Psoas muscle (tissue), 8 donors: ENCODE data around the gene PMM2. TPM values are rescaled to one million over a fixed set of nuclear protein-coding genes. Genes with fewer than 3 reads are reported as not detected.

ENCODE experiments used
- ATAC-seq, 4 donors: fragments of 200-7000 bp; cut with Tn5 transposase; one replicate each; pipeline ENCODE4 v1.9.1; 2020; ENCODE audit warnings: moderate library complexity in 3 of 4, mild to moderate bottlenecking in 2 of 4
- DNase-seq, 2 donors: peaks; one replicate each; pipeline ENCODE4 v3.0.0-alpha.2; 2020
- H3K27ac ChIP-seq: fragments of 200-600 bp; one replicate; pipeline ENCODE4 v1.8.0; 2022
- H3K27me3 ChIP-seq, 3 donors: fragments of 200-600 bp in 1 of 3; one replicate each; pipeline versions ENCODE4 v1.6.1 to v1.8.0; 2013 to 2022; ENCODE audit warnings: low read length in 2 of 3, mild to moderate bottlenecking in 2 of 3, moderate library complexity in 1 of 3; ENCODE audit not compliant: insufficient read depth in 3 of 3
- H3K36me3 ChIP-seq, 2 donors: fragments of 200-600 bp in 1 of 2; one replicate each; pipeline versions ENCODE4 v1.6.1 to v1.8.0; 2013 to 2022; ENCODE audit warnings: low read depth in 1 of 2, mild to moderate bottlenecking in 1 of 2, moderate library complexity in 1 of 2; ENCODE audit not compliant: insufficient read depth in 1 of 2
- H3K4me1 ChIP-seq: fragments of 200-600 bp; one replicate; pipeline ENCODE4 v1.8.0; 2022
- H3K4me3 ChIP-seq: fragments of 200-600 bp; one replicate; pipeline ENCODE4 v1.8.0; 2022; ENCODE audit warnings: mild to moderate bottlenecking
- H3K9me3 ChIP-seq: fragments of 200-600 bp; one replicate; pipeline ENCODE4 v1.8.0; 2022
- WGBS, 3 donors: extraction: QIAGEN DNeasy Blood & Tissue Kit; methylation state at CpG; one replicate each; pipeline versions ENCODE4 v1.1.6 to v1.1.7; 2013; 5-methylcytosine and 5-hydroxymethylcytosine counted together
- intact Hi-C, 2 donors: fragments of 100-400 bp; cut with DNase I; formaldehyde crosslinking; loops; one replicate each; pipeline versions ENCODE4 v1.11.0 to v1.14.2; 2022
- polyA plus RNA-seq, 3 donors: library from polyadenylated mRNA; stranded (reverse); fragments of 200-250 nt; gene quantifications; one replicate each; pipeline ENCODE4 v1.2.3, GENCODE V29; 2013
- total RNA-seq, 4 donors: library from RNA; stranded (reverse); fragmentation: NEBNext Ultra II Directional in 2 of 4; extraction: Animal tissue kit (Norgen Biotek cat#: 25700) in 2 of 4; gene quantifications; one replicate each; pipeline versions ENCODE4 v1.2.1 to v1.2.4, GENCODE V29; 2021 to 2023
- TF ChIP-seq, protein P1 (sequence below): fragments of 200-600 bp; IDR thresholded peaks from one replicate; pipeline ENCODE4 v1.8.0; 2022; ENCODE audit warnings: antibody characterized with exemption
- donor health status: healthy with polysubstance abuse.
- donor health status: DM: no; HTN: no; CAD: no; lungs with moderate emphysema.
- donor health status: Bipolar disorder and iron deficiency.
- donor health status: healthy.
- donor health status: DM: yes; HTN: yes; CAD: no.
- donor health status: DM: no; HTN: no; CAD: no.
- donor health status: DM: no; HTN: no; CAD: no.
- donor health status: DM: yes; HTN: yes; CAD: no.

The PMM2 gene
- total and polyA plus RNA-seq, 7 donors = 8.5 to 32.3 (median 19.7) TPM

DNA sequence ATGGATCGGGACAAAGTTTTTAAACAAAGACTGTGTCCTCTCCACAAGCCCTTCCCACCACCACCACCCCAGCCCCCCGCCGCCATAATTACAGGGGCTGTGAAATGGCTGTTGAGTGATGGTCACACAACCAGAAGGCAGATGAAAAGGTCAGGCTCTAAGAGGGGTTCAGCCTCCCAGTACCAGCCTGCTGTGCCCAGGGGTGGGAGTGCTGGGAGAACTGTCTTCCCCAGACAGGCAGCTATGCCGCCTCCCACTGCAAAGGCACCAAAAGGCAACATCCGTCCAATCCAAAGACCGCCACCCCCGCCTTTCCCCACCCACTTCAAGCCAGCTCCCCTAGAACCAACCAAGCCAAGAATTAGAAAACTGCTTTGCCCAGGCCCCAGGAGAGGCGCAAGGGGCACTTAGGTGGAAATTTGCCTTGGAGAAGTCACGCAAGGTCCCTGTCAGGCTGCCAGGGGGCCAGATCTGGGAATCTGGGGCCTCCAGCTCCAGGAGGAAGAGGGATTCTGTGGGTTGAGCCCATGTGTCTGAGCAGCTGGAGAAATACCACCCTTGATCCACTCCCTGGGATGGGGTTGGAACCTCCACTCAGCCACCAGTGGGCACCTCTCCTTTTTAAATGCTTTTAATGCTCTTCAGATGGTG lies 56.8 kb downstream of the PMM2 start:
- 91 to 93% (median 93%) methylated on average over 9 of the region's 9 CpGs for WGBS, 3 donors
- Histone ChIP-seq H3K27ac (no peak overlapping the region), H3K27me3 (no peaks in the 10 kb centered on the region), H3K9me3 (no peaks in the 10 kb centered on the region), H3K36me3 (peaks cover 4 to 66% of the 10 kb centered on the region in 2 donors), H3K4me3 (no peak overlapping the region), H3K4me1 (no peaks in the 10 kb centered on the region)
- DNase-seq = no peak
- intact Hi-C loops = no loop called here
- ATAC-seq = no peak
- TF ChIP-seq, protein P1, sequence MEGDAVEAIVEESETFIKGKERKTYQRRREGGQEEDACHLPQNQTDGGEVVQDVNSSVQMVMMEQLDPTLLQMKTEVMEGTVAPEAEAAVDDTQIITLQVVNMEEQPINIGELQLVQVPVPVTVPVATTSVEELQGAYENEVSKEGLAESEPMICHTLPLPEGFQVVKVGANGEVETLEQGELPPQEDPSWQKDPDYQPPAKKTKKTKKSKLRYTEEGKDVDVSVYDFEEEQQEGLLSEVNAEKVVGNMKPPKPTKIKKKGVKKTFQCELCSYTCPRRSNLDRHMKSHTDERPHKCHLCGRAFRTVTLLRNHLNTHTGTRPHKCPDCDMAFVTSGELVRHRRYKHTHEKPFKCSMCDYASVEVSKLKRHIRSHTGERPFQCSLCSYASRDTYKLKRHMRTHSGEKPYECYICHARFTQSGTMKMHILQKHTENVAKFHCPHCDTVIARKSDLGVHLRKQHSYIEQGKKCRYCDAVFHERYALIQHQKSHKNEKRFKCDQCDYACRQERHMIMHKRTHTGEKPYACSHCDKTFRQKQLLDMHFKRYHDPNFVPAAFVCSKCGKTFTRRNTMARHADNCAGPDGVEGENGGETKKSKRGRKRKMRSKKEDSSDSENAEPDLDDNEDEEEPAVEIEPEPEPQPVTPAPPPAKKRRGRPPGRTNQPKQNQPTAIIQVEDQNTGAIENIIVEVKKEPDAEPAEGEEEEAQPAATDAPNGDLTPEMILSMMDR = no peak

DNA sequence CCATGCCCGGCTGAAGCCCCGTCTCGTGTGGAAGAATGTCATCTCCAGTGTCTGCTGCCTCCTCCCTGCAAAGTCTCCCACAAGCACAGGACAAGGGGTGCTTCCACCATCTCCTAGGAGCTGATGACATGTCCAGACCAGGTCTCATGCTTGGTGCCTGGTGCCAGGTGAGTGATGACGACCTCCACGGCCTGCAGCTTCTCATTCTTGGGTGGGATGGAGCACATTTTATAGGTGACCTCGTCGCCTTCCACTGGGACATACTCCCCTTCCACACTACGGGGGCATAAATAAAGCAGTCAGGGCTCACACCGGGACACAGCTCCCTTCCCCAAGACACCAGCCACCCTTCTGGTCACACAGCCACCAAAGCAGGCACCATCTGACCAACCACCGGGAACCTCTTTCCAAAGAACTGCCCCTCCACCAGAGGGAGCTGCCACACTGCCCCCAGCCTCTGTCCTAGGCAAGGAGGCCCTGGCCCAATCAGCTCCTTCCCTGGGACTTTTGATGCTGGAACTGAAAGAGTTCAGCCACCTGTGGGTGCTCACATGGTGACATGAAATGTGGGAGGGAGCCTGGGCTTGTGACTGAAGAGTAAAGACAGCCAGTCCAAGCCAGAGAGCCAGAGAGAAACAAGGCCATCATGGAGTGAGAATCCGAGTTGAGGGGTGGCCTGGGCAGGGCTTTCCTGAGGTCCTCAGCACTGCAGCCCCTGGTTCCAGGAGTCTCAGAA lies 57.6 kb downstream of the PMM2 start:
- ATAC-seq = no peak
- no peak for DNase-seq
- Histone ChIP-seq H3K4me3 (no peak overlapping the region), H3K9me3 (no peaks in the 10 kb centered on the region), H3K36me3 (peaks cover 4 to 58% of the 10 kb centered on the region in 2 donors), H3K27ac (no peak overlapping the region), H3K27me3 (no peaks in the 10 kb centered on the region), H3K4me1 (no peaks in the 10 kb centered on the region)
- TF ChIP-seq, protein P1 = no peak
- 88 to 94% (median 90%) methylated on average over 11 of the region's 11 CpGs for WGBS, 3 donors
- intact Hi-C loops = no loop called here

DNA sequence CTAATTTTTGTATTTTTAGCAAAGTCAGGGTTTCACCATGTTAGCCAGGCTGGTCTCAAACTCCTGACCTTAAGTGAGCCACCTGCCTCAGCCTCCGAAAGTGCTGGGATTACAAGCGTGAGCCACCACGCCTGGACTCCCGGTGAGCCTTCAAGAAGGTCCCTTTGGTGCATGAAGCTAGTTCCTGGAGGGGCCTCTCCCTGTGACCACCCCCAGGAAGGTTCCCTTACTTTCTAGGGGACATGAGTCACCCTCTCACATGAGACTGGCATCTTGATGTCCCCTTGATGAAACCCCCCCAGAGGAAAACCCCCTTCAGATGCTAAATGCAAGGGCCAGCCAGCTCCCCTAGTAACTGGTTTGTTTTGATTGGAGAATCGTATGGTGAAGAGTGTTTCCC lies 58.3 kb downstream of the PMM2 start:
- ATAC-seq = no peak
- no peak overlapping the region for H3K27ac ChIP-seq

GRCh38 chr16:8858994-8859912 lies 61.6 kb downstream of the PMM2 start:
- H3K27me3 ChIP-seq = peaks cover 0 to 5% (median 0%) of the 10 kb centered on the region in 3 donors
- no peak overlapping the region for H3K27ac ChIP-seq
- intact Hi-C loops = no loop called here
- H3K9me3 ChIP-seq = no peaks in the 10 kb centered on the region
- peaks cover 4 to 26% of the 10 kb centered on the region in 2 donors for H3K36me3 ChIP-seq
- peaks cover 2% of the 10 kb centered on the region for H3K4me1 ChIP-seq
- DNase-seq (peak in 1 of 2 donors; percentile 46), ATAC-seq (no peak)
- H3K4me3 ChIP-seq = no peak overlapping the region
- WGBS, 3 donors = 88 to 91% (median 90%) methylated on average over 31 of the region's 31 CpGs
- TF ChIP-seq, protein P1 = no peak

More for the DNA sequence above, 58.3 kb downstream of the PMM2 start:
- intact Hi-C loops = no loop called here
- no peaks in the 10 kb centered on the region for H3K4me1 ChIP-seq
- H3K9me3 ChIP-seq = no peaks in the 10 kb centered on the region
- 52 to 70% (median 68%) methylated on average over 5 of the region's 5 CpGs for WGBS, 3 donors
- no peaks in the 10 kb centered on the region for H3K27me3 ChIP-seq
- DNase-seq = no peak
- TF ChIP-seq, protein P1 = no peak
- no peak overlapping the region for H3K4me3 ChIP-seq
- peaks cover 4 to 50% of the 10 kb centered on the region in 2 donors for H3K36me3 ChIP-seq
